GM12892 (cell line): Measurements from ENCODE around the gene OXER1.

ENCODE experiments used
- POLR2A ChIP-seq: IDR thresholded peaks from 2 replicates; pipeline ENCODE4 v1.6.1; 2011; ENCODE audit warnings: low read depth, low read length, control low read depth
- TAF1 ChIP-seq: IDR thresholded peaks from 2 replicates; pipeline ENCODE4 v1.6.1; 2011; ENCODE audit warnings: low read depth, mild to moderate bottlenecking, control low read depth, low read length, borderline replicate concordance

DNA sequence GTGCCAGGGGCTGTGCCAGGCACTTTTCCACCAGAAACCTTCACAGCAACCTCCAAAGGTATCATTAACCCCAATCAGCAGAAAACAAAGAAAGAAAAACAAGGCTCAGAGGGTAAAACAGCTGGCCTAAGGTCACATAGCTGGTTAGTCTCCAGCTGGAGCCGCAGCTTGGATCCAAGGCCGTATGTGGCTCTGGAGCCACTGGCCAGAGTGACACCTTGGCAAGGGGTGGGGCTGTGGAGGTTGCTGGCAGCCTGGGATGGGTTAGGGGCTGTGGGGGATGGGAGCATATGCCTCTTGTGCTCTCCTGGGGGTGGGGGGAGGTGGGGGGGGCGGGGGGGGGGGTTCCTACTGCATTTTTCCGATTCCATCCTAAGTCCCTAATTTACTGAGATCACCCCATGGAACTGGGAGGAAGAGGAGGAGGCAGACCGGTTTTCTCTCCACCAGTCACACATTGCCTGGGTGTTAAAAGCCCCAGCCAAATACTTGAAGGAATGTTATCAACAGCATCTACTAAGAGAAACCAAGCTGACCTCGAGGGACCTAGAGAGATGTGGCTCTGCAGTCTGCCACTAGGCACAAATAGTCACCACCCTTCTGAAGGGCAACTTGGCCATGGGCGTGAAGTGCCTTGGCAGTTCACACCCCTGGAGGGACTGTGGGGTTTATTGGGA lies 20.4 kb upstream of the OXER1 start:
- TF ChIP-seq POLR2A (no peak), TAF1 (no peak)
